Kidney epithelial cell (primary cell): ENCODE results near the gene HOXB5. TPM values are rescaled to one million over a fixed set of nuclear protein-coding genes. Genes with fewer than 3 reads are reported as not detected.

Experiments used
- DNase-seq: peaks from one replicate; pipeline ENCODE4 v3.0.0-alpha.2; 2010; ENCODE audit warnings: low read depth
- H3K27me3 ChIP-seq: 2 replicates; pipeline ENCODE4 v1.6.0; 2011; ENCODE audit warnings: low read length; ENCODE audit not compliant: control insufficient read depth, insufficient read depth
- H3K36me3 ChIP-seq: 2 replicates; pipeline ENCODE4 v1.5.1; 2011; ENCODE audit warnings: low read length; ENCODE audit not compliant: control insufficient read depth, insufficient read depth
- H3K4me3 ChIP-seq: 2 replicates; pipeline ENCODE4 v1.5.1; 2011; ENCODE audit warnings: low read depth, mild to moderate bottlenecking, control low read depth, low read length
- total RNA-seq: library from RNA; depleted of rRNA; stranded (reverse); fragments of >200 nt; gene quantifications from 2 replicates; pipeline ENCODE4 v1.2.3, GENCODE V29; 2015
- TF ChIP-seq, protein P1 (sequence below): IDR thresholded peaks from 2 replicates; pipeline ENCODE4 v1.5.1; 2011; ENCODE audit warnings: mild to moderate bottlenecking, moderate library complexity, low read length, control low read depth, inconsistent platforms; ENCODE audit not compliant: insufficient read depth, poor library complexity, severe bottlenecking

The HOXB5 gene
- total RNA-seq, 1 donor from 2014 or later = 3.6 TPM

DNA sequence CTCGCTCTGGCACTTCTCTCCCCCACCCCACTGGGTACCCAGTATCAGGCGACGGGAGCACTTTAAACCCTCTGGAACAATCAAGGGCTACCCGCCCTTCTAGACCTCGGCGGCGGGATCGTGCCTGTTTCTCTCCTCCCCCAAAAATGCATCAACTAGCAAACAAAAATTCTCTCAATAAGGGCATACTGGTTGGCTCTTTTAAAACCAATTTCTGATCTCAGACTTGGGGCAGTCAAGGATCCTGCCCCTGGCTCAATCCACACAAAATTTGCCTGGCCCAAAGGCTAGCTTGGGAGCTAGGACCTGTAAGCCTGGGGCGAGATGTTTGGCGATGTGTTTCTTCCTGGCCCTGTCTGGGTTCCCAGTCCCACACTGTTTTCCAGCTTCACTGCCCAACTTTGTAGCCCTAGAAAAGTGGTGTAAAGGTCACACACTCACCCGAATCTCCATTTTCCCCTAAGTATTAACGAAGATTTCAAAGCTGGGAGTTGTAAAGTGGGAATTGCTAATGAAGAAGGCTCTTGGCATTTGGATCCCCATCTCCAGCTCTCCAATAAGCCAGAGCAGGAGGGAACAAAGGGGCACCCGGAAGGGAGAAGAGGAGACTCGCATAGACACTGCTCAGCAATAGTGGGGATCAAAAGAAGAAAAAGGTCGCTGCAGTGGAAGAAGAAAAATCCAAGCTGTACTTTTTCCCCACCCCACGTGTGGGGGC, 34.3 kb downstream of the HOXB5 start:
- Histone ChIP-seq H3K27me3 (no peaks in the 10 kb centered on the region), H3K4me3 (peak overlapping the region; percentile 8), H3K36me3 (peaks cover 6% of the 10 kb centered on the region)
- DNase-seq = no peak
- TF ChIP-seq, protein P1, sequence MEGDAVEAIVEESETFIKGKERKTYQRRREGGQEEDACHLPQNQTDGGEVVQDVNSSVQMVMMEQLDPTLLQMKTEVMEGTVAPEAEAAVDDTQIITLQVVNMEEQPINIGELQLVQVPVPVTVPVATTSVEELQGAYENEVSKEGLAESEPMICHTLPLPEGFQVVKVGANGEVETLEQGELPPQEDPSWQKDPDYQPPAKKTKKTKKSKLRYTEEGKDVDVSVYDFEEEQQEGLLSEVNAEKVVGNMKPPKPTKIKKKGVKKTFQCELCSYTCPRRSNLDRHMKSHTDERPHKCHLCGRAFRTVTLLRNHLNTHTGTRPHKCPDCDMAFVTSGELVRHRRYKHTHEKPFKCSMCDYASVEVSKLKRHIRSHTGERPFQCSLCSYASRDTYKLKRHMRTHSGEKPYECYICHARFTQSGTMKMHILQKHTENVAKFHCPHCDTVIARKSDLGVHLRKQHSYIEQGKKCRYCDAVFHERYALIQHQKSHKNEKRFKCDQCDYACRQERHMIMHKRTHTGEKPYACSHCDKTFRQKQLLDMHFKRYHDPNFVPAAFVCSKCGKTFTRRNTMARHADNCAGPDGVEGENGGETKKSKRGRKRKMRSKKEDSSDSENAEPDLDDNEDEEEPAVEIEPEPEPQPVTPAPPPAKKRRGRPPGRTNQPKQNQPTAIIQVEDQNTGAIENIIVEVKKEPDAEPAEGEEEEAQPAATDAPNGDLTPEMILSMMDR = no peak

DNA sequence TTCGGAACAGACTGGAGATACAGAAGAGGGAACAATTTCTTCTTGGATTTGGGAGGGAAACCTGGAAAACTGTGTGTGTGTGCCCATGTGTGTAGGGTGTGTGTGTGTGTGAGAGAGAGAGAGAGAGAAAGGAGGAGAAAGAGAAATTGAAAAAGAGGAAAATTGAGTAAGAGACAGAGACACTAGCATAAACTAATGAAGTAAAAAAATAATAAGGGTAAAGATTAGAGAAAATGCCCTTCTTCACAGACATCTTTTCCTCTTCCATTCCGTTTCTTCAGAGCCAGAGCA, 34.8 kb downstream of the HOXB5 start:
- TF ChIP-seq, protein P1 = no peak
- DNase-seq = no peak
- Histone ChIP-seq H3K27me3 (no peaks in the 10 kb centered on the region), H3K36me3 (peaks cover 8% of the 10 kb centered on the region), H3K4me3 (peak overlapping the region; percentile 21)

DNA sequence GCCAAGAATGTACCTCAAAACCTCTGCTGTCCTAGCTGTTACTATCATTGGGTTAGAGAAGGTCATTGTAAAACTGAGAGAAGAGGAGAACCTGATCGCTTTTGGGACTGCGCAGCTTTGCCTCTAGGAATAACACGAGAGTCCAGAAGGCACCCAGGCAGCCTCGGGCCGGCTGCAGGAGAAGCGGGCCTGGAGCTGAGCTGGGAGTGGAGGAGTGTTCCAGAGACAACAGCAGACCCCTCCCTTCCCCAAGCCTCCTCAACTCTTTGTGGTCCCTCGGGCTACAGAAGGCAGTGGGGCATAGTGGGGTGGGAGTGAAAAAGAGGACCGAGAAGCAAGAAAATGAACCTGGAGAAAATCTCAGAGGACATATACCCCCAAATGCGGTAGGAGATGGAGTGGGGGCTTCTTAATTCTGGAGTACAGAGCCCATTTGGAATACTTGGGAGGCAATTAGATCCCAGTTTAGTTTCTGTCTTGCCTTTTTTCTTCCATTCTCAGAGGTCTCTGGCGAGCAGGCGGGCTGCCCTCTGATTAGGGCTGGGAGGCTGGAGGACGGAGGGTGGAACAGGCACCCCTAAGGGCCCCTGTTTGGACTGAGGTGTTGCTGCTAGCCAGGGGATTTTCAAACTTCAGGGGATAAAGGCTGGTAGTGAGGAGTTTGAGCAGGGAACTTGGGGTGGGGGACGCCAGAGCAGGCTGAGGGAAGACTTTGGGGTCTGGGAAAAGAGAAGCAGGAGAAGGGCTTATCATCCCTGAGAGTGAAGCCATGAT, 35.3 kb downstream of the HOXB5 start:
- TF ChIP-seq, protein P1 = no peak
- DNase-seq = no peak
- peak overlapping the region; percentile 21 for H3K4me3 ChIP-seq
- H3K27me3 ChIP-seq = no peaks in the 10 kb centered on the region
- peaks cover 8% of the 10 kb centered on the region for H3K36me3 ChIP-seq

DNA sequence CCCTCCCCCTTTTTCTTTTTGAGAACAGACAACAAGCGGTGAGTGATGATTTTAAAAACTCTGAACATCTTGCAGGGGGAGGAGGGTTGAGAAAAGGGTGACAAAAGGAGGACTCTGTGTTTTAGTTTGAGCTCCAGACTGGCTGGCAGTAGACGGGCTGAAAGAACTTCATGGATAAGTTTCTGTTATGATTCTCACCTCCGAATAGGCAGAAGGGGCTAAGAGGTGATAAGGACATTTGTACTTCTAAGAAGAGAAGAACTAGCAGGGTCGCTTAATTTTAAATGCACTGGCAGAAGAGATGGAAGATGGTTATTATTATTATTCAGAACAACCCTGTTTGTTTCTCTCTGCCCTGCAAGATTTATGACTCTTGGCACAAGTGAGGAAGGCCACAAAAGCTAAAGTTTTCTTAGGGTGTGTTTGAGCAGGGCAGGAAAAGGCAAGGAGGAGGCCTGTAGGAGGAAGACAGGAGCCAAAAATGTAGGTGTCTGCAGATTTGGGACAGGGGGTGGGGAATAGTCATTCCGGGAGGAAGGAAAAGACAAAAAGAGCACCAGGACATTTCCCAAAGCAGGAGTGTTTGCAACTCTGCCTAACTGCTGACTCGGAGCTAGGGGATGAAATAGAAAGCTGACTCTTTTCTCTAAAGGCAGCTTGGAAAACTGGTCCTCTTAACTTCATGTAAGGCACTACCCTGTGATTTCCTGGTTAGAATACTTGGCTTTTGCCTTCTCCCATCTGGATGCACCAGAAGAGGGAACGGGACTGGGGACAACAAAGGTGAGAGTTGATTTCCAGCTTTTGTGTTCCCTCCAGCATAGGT, 36.8 kb downstream of the HOXB5 start:
- Histone ChIP-seq H3K27me3 (no peaks in the 10 kb centered on the region), H3K4me3 (peak overlapping the region; percentile 8), H3K36me3 (peaks cover 6% of the 10 kb centered on the region)
- no peak for DNase-seq
- TF ChIP-seq, protein P1 = no peak

DNA sequence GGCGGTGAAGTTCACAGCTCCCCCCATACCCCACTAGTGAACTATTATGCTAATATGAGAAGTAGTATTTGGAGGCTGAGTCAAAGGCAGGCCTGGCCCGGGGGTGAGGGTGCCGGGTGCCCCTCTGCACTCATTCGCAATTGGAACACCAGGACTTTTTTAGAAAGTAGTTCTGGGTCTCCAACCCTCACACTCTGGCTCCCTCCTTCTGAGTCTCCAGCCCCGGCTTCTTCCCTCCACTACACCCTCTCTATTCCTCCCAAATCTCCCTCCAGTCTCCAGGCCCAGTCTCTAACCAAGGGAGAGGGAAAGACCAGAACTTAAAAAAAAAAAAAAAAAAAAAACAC, 37.4 kb downstream of the HOXB5 start:
- H3K36me3 ChIP-seq = peaks cover 6% of the 10 kb centered on the region
- DNase-seq = no peak
- no peaks in the 10 kb centered on the region for H3K27me3 ChIP-seq
- TF ChIP-seq, protein P1 = no peak
- H3K4me3 ChIP-seq = peak overlapping the region; percentile 54
